Measurements from ENCODE around the gene DHTKD1.

Gene DHTKD1

GRCh38 chr10:12068449-12069269, at the start of gene DHTKD1:
Gene DHTKD1 (plus strand): TSS chr10:12068954. CDS start chr10:12069034, 80 bp downstream.
- no peaks in the 10 kb centered on the region for H3K36me3 ChIP-seq (ENCODE audit: insufficient read depth, low read length)

DNA sequence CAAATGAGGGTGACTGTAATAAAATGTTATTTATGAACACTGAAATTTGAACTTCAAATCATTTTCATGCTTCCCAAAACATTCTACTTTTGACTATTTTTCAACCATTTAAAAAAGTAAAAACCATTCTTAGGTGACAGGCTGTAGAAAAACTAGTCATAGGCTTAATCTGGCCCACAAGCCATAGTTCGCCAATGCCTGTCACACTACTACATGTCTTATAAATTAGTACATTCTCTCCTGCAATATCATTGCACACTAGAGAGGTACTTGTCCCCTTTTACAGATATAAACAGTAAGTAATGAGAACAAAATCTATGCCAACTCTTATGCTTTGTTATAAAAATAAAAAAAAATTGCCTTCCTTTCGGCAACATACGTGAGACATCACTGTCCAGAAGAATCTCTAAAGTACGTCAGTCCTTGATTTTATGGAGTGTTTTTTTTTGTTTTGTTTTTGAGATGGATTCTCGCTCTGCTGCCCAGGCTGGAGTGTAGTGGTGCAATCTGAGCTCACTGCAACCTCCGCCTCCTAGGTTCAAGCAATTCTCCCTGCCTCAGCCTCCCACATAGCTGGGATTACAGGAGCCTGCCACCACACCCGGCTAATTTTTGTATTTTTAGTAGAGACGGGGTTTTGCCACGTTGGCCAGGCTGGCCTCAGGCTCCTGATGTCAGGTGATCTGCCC, 49.3 kb upstream of the DHTKD1 start:
- H3K27me3 ChIP-seq (ENCODE audit: insufficient read depth, low read length): no peaks in the 10 kb centered on the region
- H2AFZ ChIP-seq (ENCODE audit: low read depth, low read length): no peak overlapping the region
- H3K9me3 ChIP-seq (ENCODE audit: low read length): no peaks in the 10 kb centered on the region
- H3K4me3 ChIP-seq (ENCODE audit: low read length): no peak overlapping the region
- H3K4me1 ChIP-seq (ENCODE audit: insufficient read depth, low read length): no peaks in the 10 kb centered on the region
- H3K36me3 ChIP-seq (ENCODE audit: insufficient read depth, low read length): peaks cover 9% of the 10 kb centered on the region

More at GRCh38 chr10:12068449-12069269, at the start of gene DHTKD1:
- H3K27me3 ChIP-seq (ENCODE audit: insufficient read depth, low read length): no peaks in the 10 kb centered on the region
- H2AFZ ChIP-seq (ENCODE audit: low read depth, low read length): peak within 1 kb of the TSS; percentile 87
- peaks cover 6% of the 10 kb centered on the region for H3K4me1 ChIP-seq (ENCODE audit: insufficient read depth, low read length)
- H3K9me3 ChIP-seq (ENCODE audit: low read length): no peaks in the 10 kb centered on the region
- H3K4me3 ChIP-seq (ENCODE audit: low read length): peak within 1 kb of the TSS; percentile 74

DNA sequence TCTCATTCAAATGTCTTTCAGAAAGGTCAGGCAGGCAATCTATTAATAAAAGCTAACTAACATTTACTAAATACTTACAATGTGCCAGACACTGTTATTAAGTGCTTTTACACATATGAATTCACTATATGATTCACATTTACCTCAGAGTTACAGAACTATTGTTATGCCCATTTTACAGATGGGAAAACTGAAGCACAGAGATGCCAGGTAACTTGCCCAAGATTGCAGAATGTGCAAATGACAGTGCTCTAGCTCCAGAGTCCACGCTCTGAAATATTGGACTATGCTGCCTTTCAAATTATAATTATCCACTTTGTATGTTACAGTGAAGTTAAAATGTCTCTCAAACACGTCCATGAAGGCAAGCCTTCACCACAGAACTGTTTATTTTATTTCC, 48.2 kb upstream of the DHTKD1 start:
- peaks cover 9% of the 10 kb centered on the region for H3K36me3 ChIP-seq (ENCODE audit: insufficient read depth, low read length)
- H3K27me3 ChIP-seq (ENCODE audit: insufficient read depth, low read length): no peaks in the 10 kb centered on the region
- no peaks in the 10 kb centered on the region for H3K9me3 ChIP-seq (ENCODE audit: low read length)
- no peak overlapping the region for H3K4me3 ChIP-seq (ENCODE audit: low read length)
- no peak overlapping the region for H2AFZ ChIP-seq (ENCODE audit: low read depth, low read length)
- no peaks in the 10 kb centered on the region for H3K4me1 ChIP-seq (ENCODE audit: insufficient read depth, low read length)

DNA sequence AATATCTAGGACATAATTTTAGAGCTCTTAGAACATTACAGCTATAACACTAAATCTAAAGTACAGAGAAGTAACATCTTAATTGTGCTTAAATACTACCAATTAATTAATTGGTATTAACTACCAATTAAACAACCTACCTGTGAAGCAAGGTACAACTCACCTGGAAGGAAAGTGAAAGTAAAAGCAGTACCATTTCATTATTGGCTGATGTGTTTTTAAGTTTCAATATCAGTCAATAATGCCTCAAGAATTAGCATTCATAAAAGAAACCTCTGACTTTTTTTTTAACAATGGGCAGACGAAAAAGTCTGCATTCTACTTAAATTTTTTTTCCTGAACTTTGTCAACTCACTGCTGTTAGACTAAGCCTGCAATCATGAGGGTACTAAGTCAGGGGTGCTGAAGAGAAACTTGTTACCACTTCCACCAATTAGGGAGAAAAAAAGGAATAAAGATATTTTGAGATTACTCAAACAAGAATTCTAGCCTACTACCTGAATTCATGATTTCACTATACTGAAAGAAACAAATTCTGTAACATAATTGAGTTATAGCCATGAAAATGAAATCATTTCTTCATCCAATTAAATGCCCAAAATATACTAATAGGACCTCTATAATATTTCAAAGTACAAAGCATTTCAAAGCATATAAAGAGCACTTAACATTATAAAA, 46.0 kb upstream of the DHTKD1 start:
- no peak overlapping the region for H2AFZ ChIP-seq (ENCODE audit: low read depth, low read length)
- no peak overlapping the region for H3K4me3 ChIP-seq (ENCODE audit: low read length)
- peaks cover 17% of the 10 kb centered on the region for H3K36me3 ChIP-seq (ENCODE audit: insufficient read depth, low read length)
- H3K4me1 ChIP-seq (ENCODE audit: insufficient read depth, low read length): no peaks in the 10 kb centered on the region
- H3K9me3 ChIP-seq (ENCODE audit: low read length): no peaks in the 10 kb centered on the region
- H3K27me3 ChIP-seq (ENCODE audit: insufficient read depth, low read length): no peaks in the 10 kb centered on the region

DNA sequence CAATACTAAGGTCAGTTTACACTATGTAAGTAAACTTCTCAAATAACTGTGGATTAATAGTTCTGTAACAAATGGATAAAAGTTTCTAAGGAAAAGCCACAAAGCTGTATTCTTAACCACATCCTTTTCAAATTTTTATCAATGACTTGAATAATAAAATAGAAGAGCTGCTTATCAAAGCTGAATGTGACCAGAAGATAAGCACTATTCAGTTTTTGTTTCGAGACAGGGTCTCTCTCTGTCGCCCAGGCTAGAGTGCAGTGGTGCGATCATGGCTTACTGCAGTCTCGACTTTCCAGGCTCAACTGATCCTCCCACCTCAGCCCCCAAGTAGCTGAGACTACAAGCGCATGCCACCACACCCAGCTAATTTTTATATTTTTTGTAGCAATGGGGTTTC, 43.2 kb upstream of the DHTKD1 start:
- H3K9me3 ChIP-seq (ENCODE audit: low read length): no peaks in the 10 kb centered on the region
- no peaks in the 10 kb centered on the region for H3K4me1 ChIP-seq (ENCODE audit: insufficient read depth, low read length)
- no peaks in the 10 kb centered on the region for H3K27me3 ChIP-seq (ENCODE audit: insufficient read depth, low read length)
- H2AFZ ChIP-seq (ENCODE audit: low read depth, low read length): no peak overlapping the region
- H3K4me3 ChIP-seq (ENCODE audit: low read length): no peak overlapping the region
- peaks cover 38% of the 10 kb centered on the region for H3K36me3 ChIP-seq (ENCODE audit: insufficient read depth, low read length)

DNA sequence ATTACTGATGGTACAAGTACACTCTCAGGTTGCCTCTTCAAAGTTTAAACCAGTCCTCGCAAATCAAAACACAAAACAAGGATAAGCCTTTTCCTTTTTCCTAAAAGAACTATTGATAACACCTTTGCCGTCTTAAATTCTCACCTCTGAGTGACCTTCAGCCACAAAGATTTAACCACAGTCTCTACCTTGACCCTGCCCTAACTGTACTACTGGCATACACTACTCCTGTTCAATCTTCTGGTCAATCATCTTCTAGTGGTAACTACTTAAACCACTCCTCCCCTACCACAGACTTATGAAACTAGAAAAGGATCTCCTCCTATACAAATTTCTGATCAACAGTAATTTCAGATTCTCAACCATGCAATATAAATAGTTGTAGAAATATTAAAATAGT, 41.2 kb upstream of the DHTKD1 start:
- H3K27me3 ChIP-seq (ENCODE audit: insufficient read depth, low read length): no peaks in the 10 kb centered on the region
- peaks cover 36% of the 10 kb centered on the region for H3K36me3 ChIP-seq (ENCODE audit: insufficient read depth, low read length)
- no peaks in the 10 kb centered on the region for H3K9me3 ChIP-seq (ENCODE audit: low read length)
- no peaks in the 10 kb centered on the region for H3K4me1 ChIP-seq (ENCODE audit: insufficient read depth, low read length)
- no peak overlapping the region for H3K4me3 ChIP-seq (ENCODE audit: low read length)
- H2AFZ ChIP-seq (ENCODE audit: low read depth, low read length): no peak overlapping the region

- no peaks in the 10 kb centered on the region for H3K27me3 ChIP-seq (ENCODE audit: insufficient read depth, low read length)
- H2AFZ ChIP-seq (ENCODE audit: low read depth, low read length): no peak overlapping the region
- H3K4me1 ChIP-seq (ENCODE audit: insufficient read depth, low read length): no peaks in the 10 kb centered on the region
- no peak overlapping the region for H3K4me3 ChIP-seq (ENCODE audit: low read length)
- H3K36me3 ChIP-seq (ENCODE audit: insufficient read depth, low read length): peaks cover 49% of the 10 kb centered on the region
- no peaks in the 10 kb centered on the region for H3K9me3 ChIP-seq (ENCODE audit: low read length)
Measured at GRCh38 chr10:12031404-12031803, 37.4 kb upstream of the DHTKD1 start.

DNA sequence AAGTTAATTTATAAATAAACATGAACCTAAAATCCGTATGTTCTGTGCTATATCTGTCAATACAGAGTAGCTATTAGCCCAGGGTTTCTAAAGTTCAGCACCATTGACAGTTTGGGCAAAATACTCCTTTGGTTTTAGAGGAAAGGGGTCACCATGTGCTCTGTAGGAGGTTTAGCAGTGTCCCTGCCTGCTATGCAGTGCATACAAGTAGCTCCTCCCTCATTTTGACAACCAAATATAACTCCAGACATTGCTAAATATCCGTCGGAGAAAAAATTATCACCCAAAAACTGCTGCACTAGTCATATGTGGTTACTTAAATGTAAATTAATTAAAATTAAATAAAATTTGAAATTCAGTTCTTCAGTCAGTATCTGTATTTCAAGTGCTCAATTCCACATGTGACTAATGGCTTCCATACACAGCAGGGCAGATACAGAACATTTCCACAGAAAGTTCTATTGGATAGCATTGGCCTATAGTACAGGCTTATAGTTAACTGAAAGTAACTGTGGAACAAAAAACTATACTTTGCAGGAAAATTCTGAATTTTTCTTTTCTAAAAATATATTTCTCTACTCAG, 32.6 kb upstream of the DHTKD1 start:
- H3K36me3 ChIP-seq (ENCODE audit: insufficient read depth, low read length): peaks cover 19% of the 10 kb centered on the region
- no peak overlapping the region for H3K4me3 ChIP-seq (ENCODE audit: low read length)
- peaks cover 4% of the 10 kb centered on the region for H3K4me1 ChIP-seq (ENCODE audit: insufficient read depth, low read length)
- no peak overlapping the region for H2AFZ ChIP-seq (ENCODE audit: low read depth, low read length)
- no peaks in the 10 kb centered on the region for H3K27me3 ChIP-seq (ENCODE audit: insufficient read depth, low read length)
- H3K9me3 ChIP-seq (ENCODE audit: low read length): no peaks in the 10 kb centered on the region

DNA sequence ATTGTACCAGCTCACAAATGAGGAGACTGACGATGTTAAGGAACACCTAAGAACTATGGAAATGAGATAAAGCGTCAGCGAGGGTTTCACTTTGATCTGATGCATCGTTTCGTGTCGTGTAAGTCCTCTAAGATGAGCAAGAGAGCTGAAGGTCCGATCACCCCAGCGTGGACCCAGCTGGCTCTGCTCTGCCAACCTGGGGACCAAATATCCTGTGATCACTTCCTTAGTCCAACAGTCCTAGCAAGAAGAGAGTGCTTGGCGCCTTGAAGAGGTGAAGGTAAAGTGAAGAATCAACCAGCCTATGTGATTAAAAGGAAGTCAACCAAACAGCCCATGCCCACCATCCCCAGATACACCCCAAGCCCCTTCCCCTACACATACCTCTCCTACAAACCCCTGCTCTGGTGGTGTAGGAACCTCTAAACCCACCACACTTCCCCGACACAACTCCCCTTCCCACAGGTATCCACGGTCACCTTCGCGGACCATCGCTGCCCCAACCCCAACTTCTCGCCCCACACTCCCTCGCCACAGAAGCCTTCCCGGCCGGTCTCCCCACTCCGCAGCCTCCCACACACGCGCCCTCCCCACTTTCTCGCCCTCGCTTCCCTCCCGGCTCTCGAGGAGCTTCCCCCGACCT, 26.9 kb upstream of the DHTKD1 start:
- H3K9me3 ChIP-seq (ENCODE audit: low read length): no peaks in the 10 kb centered on the region
- H2AFZ ChIP-seq (ENCODE audit: low read depth, low read length): peak overlapping the region; percentile 77

GRCh38 chr10:12042409-12042796, 26.4 kb upstream of the DHTKD1 start:
- H3K27me3 ChIP-seq (ENCODE audit: insufficient read depth, low read length): no peaks in the 10 kb centered on the region
- H3K9me3 ChIP-seq (ENCODE audit: low read length): no peaks in the 10 kb centered on the region
- H2AFZ ChIP-seq (ENCODE audit: low read depth, low read length): peak overlapping the region; percentile 77
- peaks cover 10% of the 10 kb centered on the region for H3K4me1 ChIP-seq (ENCODE audit: insufficient read depth, low read length)
- peak overlapping the region; percentile 83 for H3K4me3 ChIP-seq (ENCODE audit: low read length)
- H3K36me3 ChIP-seq (ENCODE audit: insufficient read depth, low read length): no peaks in the 10 kb centered on the region

More for the DNA sequence above, 26.9 kb upstream of the DHTKD1 start:
- peak overlapping the region; percentile 83 for H3K4me3 ChIP-seq (ENCODE audit: low read length)
- H3K36me3 ChIP-seq (ENCODE audit: insufficient read depth, low read length): no peaks in the 10 kb centered on the region
- H3K4me1 ChIP-seq (ENCODE audit: insufficient read depth, low read length): peaks cover 10% of the 10 kb centered on the region
- no peaks in the 10 kb centered on the region for H3K27me3 ChIP-seq (ENCODE audit: insufficient read depth, low read length)

DNA sequence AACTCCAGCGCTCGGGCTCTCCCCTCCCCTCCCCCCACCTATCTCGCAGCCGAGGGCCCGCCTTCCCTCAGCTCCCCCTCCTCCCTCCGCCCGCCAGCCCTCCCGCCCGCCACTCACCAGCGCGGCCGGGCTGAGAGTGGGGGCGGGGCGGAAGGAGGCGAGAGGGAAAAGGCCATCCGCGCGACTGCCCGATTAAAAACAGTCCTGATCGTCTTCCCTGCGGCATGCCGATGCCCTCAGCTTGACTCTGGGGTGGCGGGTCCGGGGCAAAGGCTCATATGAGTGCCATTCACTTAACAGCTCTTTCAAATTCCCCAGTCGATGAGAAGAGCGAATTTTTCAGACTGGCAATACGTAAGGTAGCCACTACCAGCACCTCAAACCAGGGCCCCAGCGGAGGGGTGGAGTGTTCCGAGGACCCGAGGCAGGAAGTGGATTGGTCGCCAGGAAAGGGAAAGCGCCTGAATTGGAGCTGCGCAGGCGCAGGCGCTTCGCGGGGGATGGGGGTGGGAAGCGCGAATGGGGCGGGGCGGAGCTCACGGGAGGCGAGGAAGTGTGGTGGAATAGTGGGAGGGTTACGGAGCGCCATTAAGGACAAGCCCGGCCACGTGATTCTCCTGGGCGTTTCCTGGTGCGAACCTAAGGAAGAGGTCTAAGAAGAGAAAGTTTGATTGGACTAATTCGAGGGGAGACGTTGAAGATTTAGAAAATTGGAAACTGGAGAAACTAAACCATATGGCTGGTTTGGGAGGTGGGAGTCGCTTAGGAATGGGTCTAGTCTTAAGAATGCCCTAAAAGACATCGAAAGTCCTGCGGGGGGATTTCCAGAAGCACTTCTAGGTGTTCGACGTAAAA, 25.7 kb upstream of the DHTKD1 start, which contains the start of gene UPF2:
TSS of gene UPF2 (minus strand) at position 13 of the 855 bp plus-strand sequence. CDS start 7,386 bp downstream, outside the sequence.
- Histone ChIP-seq H3K27me3 (ENCODE audit: insufficient read depth, low read length) (no peaks in the 10 kb centered on the region), H3K4me3 (ENCODE audit: low read length) (peak within 1 kb of the TSS; percentile 83), H3K9me3 (ENCODE audit: low read length) (no peaks in the 10 kb centered on the region), H3K4me1 (ENCODE audit: insufficient read depth, low read length) (peaks cover 10% of the 10 kb centered on the region), H2AFZ (ENCODE audit: low read depth, low read length) (peak within 1 kb of the TSS; percentile 77), H3K36me3 (ENCODE audit: insufficient read depth, low read length) (no peaks in the 10 kb centered on the region)

- H3K27me3 ChIP-seq (ENCODE audit: insufficient read depth, low read length): no peaks in the 10 kb centered on the region
- no peaks in the 10 kb centered on the region for H3K9me3 ChIP-seq (ENCODE audit: low read length)
- H3K4me3 ChIP-seq (ENCODE audit: low read length): no peak overlapping the region
- H3K36me3 ChIP-seq (ENCODE audit: insufficient read depth, low read length): no peaks in the 10 kb centered on the region
- peaks cover 10% of the 10 kb centered on the region for H3K4me1 ChIP-seq (ENCODE audit: insufficient read depth, low read length)
- no peak overlapping the region for H2AFZ ChIP-seq (ENCODE audit: low read depth, low read length)
Measured at GRCh38 chr10:12045596-12045995, 23.2 kb upstream of the DHTKD1 start.
